Activated naive CD8-positive, alpha-beta T cell treated with anti-CD3 and anti-CD28 coated beads, Interleukin-2, amount 10 ng/mL, durations not matched to agents 7 days and 5 days (primary cell): Measurements from ENCODE around the gene NELFB. TPM values are rescaled to one million over a fixed set of nuclear protein-coding genes. Genes with fewer than 3 reads are reported as not detected.
"Not testable (repeated sequence)": the region's sequence is repeated elsewhere in the genome, so short reads cannot be mapped to it uniquely, and the experiment has no call there.

ENCODE experiments used
- ATAC-seq: fragments of 150-1000 bp; cut with Tn5 transposase; one replicate; pipeline ENCODE4 v1.10.0; 2021; ENCODE audit warnings: low read depth, moderate library complexity
- POLR2A ChIA-PET: fragments of 350-600 bp; sonication (Branson Sonifier 250); formaldehyde crosslinking; loops from one replicate; lab custom pipeline; 2021; ENCODE audit warnings: antibody characterized with exemption; lab: Charles Lee
- DNase-seq: peaks from one replicate; pipeline ENCODE4 v3.0.0; 2021
- H3K27ac Mint-ChIP-seq: one replicate; pipeline ENCODE4 v1.8.0; 2022; ENCODE audit warnings: mild to moderate bottlenecking, mixed read lengths
- H3K27me3 Mint-ChIP-seq: one replicate; pipeline ENCODE4 v1.8.0; 2022; ENCODE audit warnings: mild to moderate bottlenecking, moderate library complexity, mixed read lengths
- H3K36me3 Mint-ChIP-seq: one replicate; pipeline ENCODE4 v1.8.0; 2021; ENCODE audit warnings: mild to moderate bottlenecking, mixed read lengths
- H3K4me1 Mint-ChIP-seq: one replicate; pipeline ENCODE4 v1.8.0; 2021; ENCODE audit warnings: mixed read lengths
- H3K4me3 Mint-ChIP-seq: one replicate; pipeline ENCODE4 v1.8.0; 2022; ENCODE audit warnings: mild to moderate bottlenecking, moderate library complexity, mixed read lengths
- H3K9me3 Mint-ChIP-seq: one replicate; pipeline ENCODE4 v1.8.0; 2021; ENCODE audit warnings: mixed read lengths
- total RNA-seq, 2 experiments: library from RNA; stranded (reverse); gene quantifications; one replicate each; pipeline ENCODE4 v1.2.3, GENCODE V29; 2021

NELFB gene
- total RNA-seq, 2 experiments from 2014 or later = 58.7 to 63.1 TPM

- POLR2A ChIA-PET = interaction anchor here (7.2 kb wide), 1 partner anchor 9 kb away, joined by 171 read pairs; the partner anchor contains the start of gene TUBB4B
Observed at GRCh38 chr9:137251490-137252268, 3.4 kb upstream of the NELFB start.

DNA sequence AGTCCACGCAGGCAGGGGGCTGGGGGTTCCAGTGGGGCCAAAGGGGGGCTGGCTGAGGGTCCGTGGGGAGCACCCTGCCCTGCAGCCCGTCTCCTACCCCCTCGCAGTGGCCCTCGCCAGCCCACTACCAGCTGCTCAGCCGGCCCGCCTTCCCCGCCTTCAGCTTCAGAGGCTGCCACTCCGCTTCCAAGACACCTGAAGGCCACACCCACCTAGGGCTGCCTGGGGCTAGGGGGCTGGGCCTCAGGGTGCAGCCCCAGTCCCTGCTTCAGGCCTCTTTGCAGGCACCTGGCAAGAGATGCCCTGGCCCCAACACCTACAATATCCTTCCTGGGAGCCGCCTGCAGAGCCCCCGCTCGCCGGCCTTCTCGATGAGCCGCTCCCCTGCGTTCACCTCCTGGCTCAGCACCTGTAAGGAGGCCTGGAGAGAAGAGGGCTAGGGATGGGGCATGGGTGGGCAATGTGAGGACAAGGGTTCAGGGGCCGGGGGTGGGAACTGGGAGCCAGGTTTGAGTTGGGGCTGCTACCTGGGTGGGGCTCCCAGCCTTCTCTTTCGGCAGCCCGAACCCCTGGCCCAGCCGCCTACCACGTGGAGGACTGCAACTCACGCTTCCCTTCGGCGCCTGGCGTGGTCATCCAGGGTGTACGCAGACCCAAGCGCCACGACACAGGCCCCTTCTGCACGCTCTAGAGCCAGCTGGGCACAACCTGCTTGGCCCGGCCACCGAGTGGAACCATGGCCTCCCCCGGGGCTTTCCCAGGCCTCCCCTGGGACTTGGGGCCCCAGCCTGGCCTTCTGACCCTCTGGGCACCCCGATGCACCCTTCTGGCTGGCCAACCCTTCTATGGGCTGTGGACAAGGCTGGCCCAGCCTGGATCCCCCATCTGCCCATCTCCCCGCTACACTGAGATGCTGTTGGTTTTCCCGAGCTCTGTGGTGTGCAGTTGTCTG, 2.3 kb upstream of the NELFB start:
- H3K36me3 Mint-ChIP-seq = no peaks in the 10 kb centered on the region
- H3K27me3 Mint-ChIP-seq = no peaks in the 10 kb centered on the region
- no peak overlapping the region for H3K27ac Mint-ChIP-seq
- peaks cover 5% of the 10 kb centered on the region for H3K4me1 Mint-ChIP-seq
- POLR2A ChIA-PET = interaction anchor here (2.0 to 7.2 kb wide), 2 partner anchors 10 to 29 kb away, joined by 9 to 171 read pairs; partner anchors contain the start of genes CYSRT1, RNF208 and TUBB4B
- no peak overlapping the region for H3K4me3 Mint-ChIP-seq
- no peak for ATAC-seq
- DNase-seq = peak; percentile 32
- H3K9me3 Mint-ChIP-seq = no peaks in the 10 kb centered on the region

More at GRCh38 chr9:137251490-137252268, 3.4 kb upstream of the NELFB start:
- Mint-ChIP-seq H3K36me3 (no peaks in the 10 kb centered on the region), H3K27me3 (no peaks in the 10 kb centered on the region), H3K27ac (no peak overlapping the region), H3K9me3 (no peaks in the 10 kb centered on the region), H3K4me1 (peaks cover 5% of the 10 kb centered on the region), H3K4me3 (no peak overlapping the region)
- peak; percentile 31 for DNase-seq
- no peak for ATAC-seq

GRCh38 chr9:137253717-137254623, 1.2 kb upstream of the NELFB start:
- H3K27ac Mint-ChIP-seq = peak overlapping the region; percentile 64
- H3K9me3 Mint-ChIP-seq = no peaks in the 10 kb centered on the region
- peak; percentile 38 for DNase-seq
- H3K4me1 Mint-ChIP-seq = peaks cover 5% of the 10 kb centered on the region
- H3K36me3 Mint-ChIP-seq = no peaks in the 10 kb centered on the region
- no peak for ATAC-seq
- POLR2A ChIA-PET = interaction anchor here (0.5 to 7.2 kb wide), 10 partner anchors 11 to 169 kb away, joined by 3 to 171 read pairs (median 7); partner anchors contain the start of genes CYSRT1, EXD3, MAN1B1 and NOXA1
- H3K27me3 Mint-ChIP-seq = no peaks in the 10 kb centered on the region
- H3K4me3 Mint-ChIP-seq = peak overlapping the region; percentile 79

- POLR2A ChIA-PET = interaction anchor here (0.8 to 7.2 kb wide), 11 partner anchors 13 to 187 kb away, joined by 3 to 171 read pairs (median 4); partner anchors contain the start of genes EXD3, MAN1B1, NDOR1 and NOXA1
- Mint-ChIP-seq H3K27me3 (no peaks in the 10 kb centered on the region), H3K4me3 (peak overlapping the region; percentile 91), H3K27ac (peak overlapping the region; percentile 76), H3K36me3 (peaks cover 2% of the 10 kb centered on the region), H3K9me3 (no peaks in the 10 kb centered on the region), H3K4me1 (peaks cover 5% of the 10 kb centered on the region)
- ATAC-seq (peak; percentile 29), DNase-seq (no peak)
Observed at GRCh38 chr9:137255448-137256114, 454 bp downstream of the NELFB start.

DNA sequence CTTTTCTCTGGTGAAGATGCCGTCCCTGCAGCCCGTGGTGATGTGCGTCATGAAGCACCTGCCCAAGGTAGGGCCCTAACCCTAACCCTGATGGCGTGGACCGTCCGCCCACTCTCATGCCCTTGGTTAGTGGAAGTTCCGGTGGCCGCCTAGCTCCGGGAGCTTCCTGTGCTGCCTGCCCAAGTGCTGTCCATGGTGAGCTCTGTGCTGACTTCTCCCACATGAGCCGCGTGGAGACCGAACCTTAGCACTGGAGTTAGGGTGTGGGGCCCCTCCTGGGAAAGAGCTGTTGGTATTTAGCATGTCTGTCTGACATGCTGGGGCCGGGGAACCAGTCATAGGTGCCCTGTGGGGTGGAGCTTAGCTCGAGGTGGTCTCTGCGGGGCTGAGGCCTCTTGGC, 1.2 kb downstream of the NELFB start:
- Mint-ChIP-seq H3K27me3 (no peaks in the 10 kb centered on the region), H3K36me3 (peaks cover 2% of the 10 kb centered on the region), H3K4me3 (peak overlapping the region; percentile 91), H3K4me1 (peaks cover 5% of the 10 kb centered on the region), H3K27ac (no peak overlapping the region), H3K9me3 (no peaks in the 10 kb centered on the region)
- ATAC-seq (no peak), DNase-seq (no peak)
- POLR2A ChIA-PET = interaction anchor here (0.8 to 7.2 kb wide), 6 partner anchors 13 to 188 kb away, joined by 3 to 171 read pairs (median 3); partner anchors contain the start of genes NDOR1, TMEM203 and TUBB4B

DNA sequence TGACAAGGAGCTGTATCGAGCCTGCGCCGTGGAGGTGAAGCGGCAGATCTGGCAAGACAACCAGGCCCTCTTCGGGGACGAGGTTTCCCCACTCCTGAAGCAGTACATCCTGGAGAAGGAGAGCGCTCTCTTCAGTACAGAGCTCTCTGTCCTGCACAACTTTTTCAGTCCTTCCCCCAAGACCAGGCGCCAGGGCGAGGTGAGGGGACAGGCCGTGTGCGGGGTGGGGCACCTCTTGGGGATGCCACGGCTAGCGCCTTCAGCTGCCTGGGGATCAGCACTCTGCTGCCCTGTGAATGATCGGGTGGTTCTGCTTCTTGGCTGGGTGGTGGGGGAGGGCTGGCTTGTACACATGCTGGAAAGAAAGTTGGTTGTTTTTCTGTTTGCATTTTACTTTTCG, 1.7 kb downstream of the NELFB start:
- Mint-ChIP-seq H3K27me3 (no peaks in the 10 kb centered on the region), H3K36me3 (peaks cover 4% of the 10 kb centered on the region), H3K9me3 (no peaks in the 10 kb centered on the region), H3K27ac (no peak overlapping the region), H3K4me3 (peak overlapping the region; percentile 91), H3K4me1 (peaks cover 5% of the 10 kb centered on the region)
- POLR2A ChIA-PET = interaction anchor here (0.7 to 7.2 kb wide), 4 partner anchors 14 to 409 kb away, joined by 3 to 171 read pairs (median 4); partner anchors contain the start of gene TUBB4B
- ATAC-seq (no peak), DNase-seq (no peak)

- POLR2A ChIA-PET = interaction anchor here (1.1 kb wide), 1 partner anchor 20 kb away, joined by 3 read pairs; no protein-coding TSS in a partner anchor
- H3K27ac Mint-ChIP-seq, H3K4me3 Mint-ChIP-seq, H3K4me1 Mint-ChIP-seq, H3K36me3 Mint-ChIP-seq, ATAC-seq, H3K27me3 Mint-ChIP-seq, H3K9me3 Mint-ChIP-seq: not testable (repeated sequence)
- peak; percentile 36 for DNase-seq
Observed at GRCh38 chr9:137262173-137262908, 7.2 kb downstream of the NELFB start.

GRCh38 chr9:137262909-137263285, 7.8 kb downstream of the NELFB start:
- Mint-ChIP-seq H3K4me3 (no peak overlapping the region), H3K27ac (no peak overlapping the region), H3K27me3 (no peaks in the 10 kb centered on the region), H3K9me3 (no peaks in the 10 kb centered on the region), H3K4me1 (peaks cover 4% of the 10 kb centered on the region), H3K36me3 (peaks cover 11% of the 10 kb centered on the region)
- POLR2A ChIA-PET = no interaction called here
- DNase-seq (no peak), ATAC-seq (no peak)

DNA sequence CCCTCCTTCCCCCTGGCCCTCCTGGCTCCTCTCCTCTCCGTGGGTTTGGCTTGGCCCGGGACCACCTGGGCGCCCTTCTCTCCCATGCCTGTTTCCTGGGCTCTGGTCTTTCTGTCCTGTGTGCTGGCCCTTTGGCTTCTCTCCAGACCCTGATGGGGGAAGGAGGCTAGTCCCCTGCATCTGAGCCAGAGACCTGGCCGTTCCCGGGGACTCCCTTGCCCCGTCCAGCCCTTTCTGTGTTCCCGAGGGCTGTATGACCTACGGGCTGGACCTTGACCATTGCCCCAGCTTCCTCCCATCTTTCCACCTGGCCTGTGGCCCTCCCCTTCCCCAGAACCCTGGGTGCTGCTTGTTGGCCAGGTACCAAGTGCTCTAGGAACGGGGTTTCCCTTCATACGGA, 8.4 kb downstream of the NELFB start:
- ATAC-seq = no peak
- H3K9me3 Mint-ChIP-seq = no peaks in the 10 kb centered on the region
- H3K27ac Mint-ChIP-seq = no peak overlapping the region
- peaks cover 4% of the 10 kb centered on the region for H3K4me1 Mint-ChIP-seq
- H3K27me3 Mint-ChIP-seq = no peaks in the 10 kb centered on the region
- H3K4me3 Mint-ChIP-seq = no peak overlapping the region
- peaks cover 15% of the 10 kb centered on the region for H3K36me3 Mint-ChIP-seq
- DNase-seq = no peak
- POLR2A ChIA-PET = no interaction called here

- POLR2A ChIA-PET = interaction anchor here (0.6 kb wide), 1 partner anchor 41 kb away, joined by 3 read pairs; no protein-coding TSS in a partner anchor
- no peaks in the 10 kb centered on the region for H3K27me3 Mint-ChIP-seq
- H3K36me3 Mint-ChIP-seq = peaks cover 17% of the 10 kb centered on the region
- H3K27ac Mint-ChIP-seq = no peak overlapping the region
- DNase-seq (no peak), ATAC-seq (no peak)
- peaks cover 7% of the 10 kb centered on the region for H3K4me1 Mint-ChIP-seq
- no peaks in the 10 kb centered on the region for H3K9me3 Mint-ChIP-seq
- H3K4me3 Mint-ChIP-seq = no peak overlapping the region
Observed at GRCh38 chr9:137264067-137264466, 8.9 kb downstream of the NELFB start.

DNA sequence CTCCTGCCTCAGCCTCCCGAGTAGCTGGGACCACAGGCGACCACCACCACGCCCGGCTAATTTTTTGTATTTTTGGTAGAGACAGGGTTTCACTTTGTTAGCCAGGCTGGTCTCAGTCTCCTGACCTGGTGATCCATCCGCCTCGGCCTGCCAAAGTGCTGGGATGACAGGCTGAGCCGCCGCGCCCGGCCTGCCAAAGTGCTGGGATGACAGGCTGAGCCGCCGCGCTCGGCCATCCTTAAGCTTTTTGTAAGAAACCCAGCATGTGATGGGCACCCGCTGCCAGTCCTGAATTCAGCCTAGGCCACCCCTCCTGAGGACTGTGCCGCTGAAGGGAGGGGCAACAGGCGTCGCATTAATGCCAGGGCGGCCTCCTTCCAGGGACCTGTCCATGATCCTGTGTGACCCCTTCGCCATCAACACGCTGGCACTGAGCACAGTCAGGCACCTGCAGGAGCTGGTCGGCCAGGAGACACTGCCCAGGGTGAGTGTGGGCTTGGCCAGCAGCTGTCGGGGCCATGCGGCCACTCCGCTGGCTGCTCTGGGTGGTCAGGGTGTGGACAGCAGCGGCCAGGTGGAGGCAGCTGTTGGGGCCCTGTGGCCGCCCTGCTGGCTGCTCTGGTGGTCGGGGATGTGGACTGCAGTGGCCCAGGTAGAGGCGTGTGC, 10.5 kb downstream of the NELFB start:
- H3K27ac Mint-ChIP-seq = no peak overlapping the region
- no peaks in the 10 kb centered on the region for H3K27me3 Mint-ChIP-seq
- DNase-seq (no peak), ATAC-seq (no peak)
- no peak overlapping the region for H3K4me3 Mint-ChIP-seq
- H3K4me1 Mint-ChIP-seq = peaks cover 7% of the 10 kb centered on the region
- H3K9me3 Mint-ChIP-seq = no peaks in the 10 kb centered on the region
- peaks cover 20% of the 10 kb centered on the region for H3K36me3 Mint-ChIP-seq
- POLR2A ChIA-PET = interaction anchor here (1.1 kb wide), 1 partner anchor 322 kb away, joined by 4 read pairs; no protein-coding TSS in a partner anchor
